DMS153 treated with DMSO at 0.1 percent for 48 hours (cell line): Measurements from ENCODE around the gene SOBP.

Source experiments
- DNase-seq: peaks from one replicate; lab custom pipeline; 2025; ENCODE audit not compliant: unreplicated experiment; lab: John Stamatoyannopoulos, UW

Gene SOBP

DNA sequence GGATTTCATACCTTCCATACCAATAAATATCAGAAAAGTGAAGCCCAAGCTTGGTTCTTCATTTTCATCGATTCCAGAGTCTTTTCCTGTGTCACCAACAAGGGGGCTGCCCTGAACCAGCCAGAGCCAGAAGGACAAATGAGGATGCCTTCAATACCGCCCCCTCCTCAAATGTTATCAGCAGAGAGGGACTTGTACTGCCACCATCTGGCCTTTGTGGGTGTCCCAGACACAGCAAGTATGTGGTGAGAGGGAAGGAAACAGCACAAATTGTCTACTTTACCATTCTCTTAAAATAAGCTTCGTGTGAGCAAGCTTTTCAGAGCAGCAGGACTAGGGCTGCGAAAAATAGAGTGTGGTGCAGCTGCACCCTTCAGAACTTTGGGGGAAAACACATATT, 165.3 kb downstream of the SOBP start:
- DNase-seq = peak; percentile 12

GRCh38 chr6:107655864-107656263, 165.9 kb downstream of the SOBP start:
- no peak for DNase-seq

GRCh38 chr6:107656401-107656800, 166.5 kb downstream of the SOBP start:
- no peak for DNase-seq

- no peak for DNase-seq
Observed at GRCh38 chr6:107656883-107657282, 167.0 kb downstream of the SOBP start.

- no peak for DNase-seq
Observed at GRCh38 chr6:107657373-107657754, 167.4 kb downstream of the SOBP start.

- peak; percentile 33 for DNase-seq
Observed at GRCh38 chr6:107657755-107658461, 168.0 kb downstream of the SOBP start.

DNA sequence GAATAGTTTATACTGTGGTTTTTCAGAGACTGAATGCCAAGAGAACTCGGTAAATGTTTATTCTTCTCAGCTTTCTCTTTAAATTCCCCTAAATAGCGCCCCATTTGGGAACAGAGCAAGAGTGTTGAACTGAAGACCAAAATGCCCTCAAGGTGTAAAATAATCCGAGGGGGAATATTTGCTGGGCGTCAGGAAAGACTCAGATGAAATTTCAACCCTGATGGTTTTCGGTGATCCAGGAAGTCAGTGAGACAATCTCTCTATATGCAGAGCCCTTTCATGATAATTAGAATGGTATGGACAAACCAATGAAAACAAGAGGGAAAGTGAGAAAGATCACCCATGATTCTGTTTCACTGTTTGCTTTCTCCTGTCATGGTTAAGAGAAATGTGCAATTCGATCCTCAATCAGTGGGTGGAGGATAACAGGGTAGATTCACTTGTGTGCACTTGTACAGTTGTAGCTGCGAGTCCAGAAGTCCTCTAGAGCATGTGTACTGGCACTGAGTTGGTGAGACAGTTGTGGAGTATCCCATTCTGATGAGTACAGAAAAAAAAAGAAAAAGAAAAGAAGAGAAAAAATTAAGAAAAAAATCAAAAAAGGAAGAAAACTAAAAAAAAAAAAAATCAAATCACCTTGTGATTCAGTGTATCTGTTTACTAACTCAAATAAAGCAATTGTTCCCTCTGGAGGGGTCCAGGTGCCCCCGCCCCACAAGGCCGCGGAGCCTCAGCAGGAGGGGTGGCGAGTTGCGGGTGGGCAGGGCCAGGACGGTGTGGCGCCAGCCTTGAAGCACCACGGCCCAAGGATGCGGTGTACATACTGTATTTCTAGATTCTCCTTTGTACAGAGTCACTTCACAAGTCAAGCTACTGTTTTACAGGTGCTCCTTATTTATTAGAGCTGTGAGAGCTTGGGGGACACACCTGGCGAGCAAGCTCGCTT, 169.3 kb downstream of the SOBP start:
- peak; percentile 54 for DNase-seq

GRCh38 chr6:107660839-107661238, 170.9 kb downstream of the SOBP start:
- no peak for DNase-seq

GRCh38 chr6:107661291-107661690, 171.4 kb downstream of the SOBP start:
- DNase-seq = no peak

- DNase-seq = no peak
Observed at GRCh38 chr6:107662333-107662732, 172.4 kb downstream of the SOBP start.

GRCh38 chr6:107663308-107663707, 173.4 kb downstream of the SOBP start:
- no peak for DNase-seq

DNA sequence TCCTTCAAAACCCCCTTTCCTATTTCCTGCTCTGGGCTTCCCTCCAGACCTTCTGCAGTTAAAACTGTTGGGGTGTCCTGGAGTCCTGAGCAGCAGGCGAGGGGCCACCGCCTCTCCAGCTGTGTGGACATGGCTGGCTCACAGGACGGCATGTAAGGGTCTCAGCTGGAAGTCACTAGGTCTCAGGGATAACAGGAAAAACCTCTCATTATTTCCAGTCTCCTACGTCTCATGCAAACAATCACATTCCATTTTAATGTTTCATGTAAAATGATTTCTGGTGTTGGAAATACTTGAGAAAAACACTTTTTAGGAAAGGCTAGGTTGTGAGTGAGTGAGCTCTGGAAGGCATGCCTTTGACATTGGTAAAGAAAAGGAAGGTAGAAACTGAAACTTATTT, 175.5 kb downstream of the SOBP start:
- no peak for DNase-seq

DNA sequence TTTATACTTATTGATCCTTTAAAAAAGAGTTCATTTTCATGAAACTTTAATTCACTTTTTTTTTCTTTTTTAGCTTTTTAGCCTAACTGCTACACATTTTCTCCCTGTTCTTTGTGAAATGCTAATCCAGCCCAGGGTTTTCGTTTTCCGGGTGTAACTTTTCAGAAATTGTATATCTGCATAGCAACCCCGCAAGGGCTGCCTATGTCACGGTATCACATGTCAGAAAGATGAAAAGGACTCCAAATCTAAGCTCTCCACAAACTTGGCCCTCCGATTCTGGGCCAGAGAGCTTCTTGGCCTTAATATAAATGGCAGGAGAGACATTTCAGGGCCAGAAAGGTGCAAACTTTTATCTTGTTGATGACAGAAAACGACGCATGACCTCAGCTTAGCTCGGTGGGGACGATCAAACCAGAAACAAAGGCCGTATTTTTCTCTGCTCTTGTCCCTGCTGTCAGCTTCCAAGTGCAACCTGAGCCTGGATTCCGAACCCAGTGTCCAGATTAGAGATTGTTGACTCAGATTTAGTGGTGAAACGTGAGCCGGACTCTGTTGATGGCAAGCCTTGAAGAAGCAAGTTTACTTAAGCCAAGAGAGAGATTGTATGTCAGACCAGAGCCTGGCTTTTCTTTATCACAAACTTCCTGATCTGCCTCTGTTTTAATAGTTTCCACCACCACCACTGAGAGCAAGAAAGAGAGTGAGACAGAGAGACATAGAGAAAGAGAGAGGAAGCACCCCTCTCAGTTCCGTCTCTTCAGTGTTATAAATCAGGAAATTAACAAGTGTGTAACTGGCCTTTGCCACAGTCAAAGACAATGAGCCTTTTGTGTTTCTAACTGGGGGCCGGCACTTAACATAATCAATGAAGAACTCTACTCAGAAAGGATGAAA, 176.4 kb downstream of the SOBP start:
- DNase-seq = peak; percentile 64

DNA sequence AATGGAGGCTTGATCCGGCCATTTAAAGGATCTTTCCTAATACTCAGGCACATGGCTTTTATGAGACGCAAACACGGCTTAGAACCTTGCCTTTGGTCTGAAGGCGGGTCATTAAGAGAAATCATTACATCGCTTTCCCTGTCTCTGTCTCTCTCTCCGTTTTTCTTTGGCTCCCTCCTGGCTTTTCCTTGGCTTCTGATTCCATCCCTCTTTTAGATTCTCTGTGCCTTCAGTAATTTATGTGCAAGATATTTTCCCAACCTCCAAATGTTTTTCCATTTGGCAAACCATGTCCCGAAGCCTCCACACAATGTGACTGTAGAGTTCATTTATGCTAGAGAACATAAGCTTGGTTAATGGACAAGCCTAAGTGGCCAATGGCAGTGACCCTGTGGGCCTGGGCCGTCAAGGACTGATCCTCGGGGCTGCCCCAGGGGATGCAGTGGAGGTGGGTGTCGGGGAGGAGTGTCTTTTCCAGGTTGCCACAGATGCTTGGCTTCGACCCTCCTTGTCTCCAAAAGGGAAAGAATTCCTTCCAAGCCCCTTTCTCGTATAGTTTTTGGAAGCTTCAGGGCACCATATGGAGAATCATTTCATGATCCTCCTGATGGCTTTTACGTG, 177.2 kb downstream of the SOBP start:
- DNase-seq = no peak

GRCh38 chr6:107667790-107668189, 177.9 kb downstream of the SOBP start:
- peak; percentile 64 for DNase-seq

GRCh38 chr6:107668743-107669474, 179.0 kb downstream of the SOBP start:
- no peak for DNase-seq

DNA sequence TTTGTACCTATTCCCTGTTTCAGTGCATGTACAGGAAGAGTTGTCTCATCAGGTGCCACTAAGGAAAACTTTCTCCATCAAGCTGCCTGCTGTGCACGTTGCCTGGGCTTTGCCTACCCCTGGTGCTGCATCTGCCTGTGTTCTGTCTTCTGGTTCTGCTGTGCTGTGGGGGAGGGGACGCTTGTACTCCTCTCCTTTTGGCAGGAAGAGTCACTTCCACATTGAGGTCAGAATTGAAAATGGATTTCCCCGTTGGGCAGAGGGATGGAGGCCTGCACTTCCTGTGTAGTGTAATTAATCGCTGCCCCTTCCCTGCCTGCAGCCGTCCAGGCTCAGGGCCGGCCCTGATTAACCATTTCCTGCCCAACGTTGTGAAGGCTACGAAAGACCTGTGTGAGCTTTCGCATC, 180.9 kb downstream of the SOBP start:
- peak; percentile 26 for DNase-seq

DNA sequence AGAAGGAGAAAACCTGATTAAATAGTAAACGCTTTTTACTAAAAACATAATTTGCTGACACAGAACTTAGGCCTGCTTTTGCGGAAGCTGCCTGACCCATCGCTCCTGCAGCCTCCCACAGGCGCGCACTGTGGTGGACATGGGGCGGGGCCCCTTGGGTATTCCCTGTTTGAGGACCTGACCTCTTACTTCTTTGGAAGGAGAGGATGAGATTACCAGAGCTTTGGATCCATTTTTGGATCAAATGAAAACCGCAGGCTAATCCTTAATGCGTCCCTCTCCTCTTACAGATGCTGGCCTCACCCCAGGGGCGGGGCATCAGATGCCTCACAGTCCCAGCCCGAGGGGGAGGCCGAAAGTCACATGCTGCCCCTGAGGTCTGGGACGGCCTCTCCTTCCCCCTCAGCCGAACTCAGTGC, 183.2 kb downstream of the SOBP start:
- DNase-seq = no peak

- DNase-seq = peak; percentile 87
Observed at GRCh38 chr6:107674995-107675738, 185.2 kb downstream of the SOBP start.
